Prostate gland (tissue), 2 donors: ENCODE measurements around the gene ACAA1. TPM values are rescaled to one million over a fixed set of nuclear protein-coding genes. Genes with fewer than 3 reads are reported as not detected.

ENCODE experiments used
- DNase-seq: peaks from one replicate; pipeline ENCODE4 v3.0.0-alpha.2; 2019; ENCODE audit warnings: low spot score
- H3K27ac ChIP-seq, 2 donors: fragments of 200-600 bp; sonication (generic); 2 replicates each; pipeline ENCODE4 v1.5.1; 2017 to 2019
- H3K27me3 ChIP-seq: fragments of 200-600 bp; sonication (generic); replicated peaks from 2 replicates; pipeline ENCODE4 v1.5.1; 2019; ENCODE audit not compliant: insufficient read depth
- H3K36me3 ChIP-seq, 2 donors: fragments of 200-600 bp; sonication (generic); 1 replicate in 1 of 2; 2 replicates in 1 of 2; pipeline versions ENCODE4 v1.5.1 to v1.8.1; 2017 to 2019
- H3K4me1 ChIP-seq: fragments of 200-600 bp; sonication (generic); replicated peaks from 2 replicates; pipeline ENCODE4 v1.5.1; 2019
- H3K4me3 ChIP-seq, 2 donors: fragments of 200-600 bp; sonication (generic); 2 replicates each; pipeline ENCODE4 v1.5.1; 2017 to 2019
- H3K9me3 ChIP-seq: fragments of 200-600 bp; sonication (generic); 2 replicates; pipeline ENCODE4 v1.5.1; 2017
- CTCF ChIP-seq, 4 experiments: fragments of 200-600 bp in 2 of 4; fragments of 450-650 bp in 2 of 4; sonication (generic) in 2 of 4; IDR thresholded peaks; 1 replicate in 3 of 4; 2 replicates in 1 of 4; pipeline ENCODE4 v1.5.1; 2016 to 2019; ENCODE audit warnings: antibody characterized with exemption in 4 of 4, mild to moderate bottlenecking in 2 of 4, moderate library complexity in 2 of 4
- POLR2A ChIP-seq: fragments of 450-650 bp; IDR thresholded peaks from one replicate; pipeline ENCODE4 v1.6.1; 2016; ENCODE audit warnings: antibody characterized with exemption, mild to moderate bottlenecking
- POLR2AphosphoS5 ChIP-seq: sonication (generic); formaldehyde crosslinking; IDR thresholded peaks from one replicate; pipeline ENCODE4 v1.6.1; 2017; ENCODE audit warnings: antibody characterized with exemption
- WGBS: methylation state at CpG from one replicate; pipeline ENCODE4 v1.1.5; 2018; 5-methylcytosine and 5-hydroxymethylcytosine counted together
- intact Hi-C: fragments of 100-400 bp; cut with DNase I; formaldehyde crosslinking; loops from one replicate; pipeline ENCODE4 v1.14.2; 2022
- total RNA-seq, 2 donors: library from RNA; depleted of rRNA; stranded (reverse); fragments of >200 nt; gene quantifications; one replicate each; pipeline ENCODE4 v1.1.0, GENCODE V29; 2016

Gene ACAA1
- total RNA-seq, 2 donors from 2014 or later: 89.8 to 112 TPM

- DNase-seq: no peak
- Histone ChIP-seq H3K36me3 (peaks cover 0 to 11% of the 10 kb centered on the region in 2 donors), H3K27me3 (no peaks in the 10 kb centered on the region), H3K4me3 (no peak overlapping the region), H3K27ac (no peak overlapping the region), H3K4me1 (no peaks in the 10 kb centered on the region), H3K9me3 (no peaks in the 10 kb centered on the region)
- no peak for TF ChIP-seq CTCF (IDR thresholded peaks at IDR 0.05)
- TF ChIP-seq POLR2A: no peak
- no peak for TF ChIP-seq POLR2AphosphoS5
- intact Hi-C loops: loop anchor here (5.0 kb wide), 1 partner anchor 228 kb away; the partner anchor contains the start of gene XYLB
- WGBS: 100% methylated on average over 1 of the region's 1 CpG
Observed at GRCh38 chr3:38119248-38119544, 17.7 kb downstream of the ACAA1 start.

- DNase-seq: no peak
- 85% methylated on average over 13 of the region's 13 CpGs for WGBS
- peaks cover 0 to 11% of the 10 kb centered on the region in 2 donors for H3K36me3 ChIP-seq
- H3K9me3 ChIP-seq: no peaks in the 10 kb centered on the region
- H3K27ac ChIP-seq: no peak overlapping the region
- no peak overlapping the region for H3K4me3 ChIP-seq
- intact Hi-C loops: loop anchor here (5.0 kb wide), 1 partner anchor 229 kb away; the partner anchor contains the start of gene XYLB
- TF ChIP-seq POLR2A: no peak
- no peak for TF ChIP-seq CTCF (IDR thresholded peaks at IDR 0.05)
- TF ChIP-seq POLR2AphosphoS5: no peak
- no peaks in the 10 kb centered on the region for H3K27me3 ChIP-seq
- no peaks in the 10 kb centered on the region for H3K4me1 ChIP-seq
Observed at GRCh38 chr3:38118421-38119247, 18.3 kb downstream of the ACAA1 start.

GRCh38 chr3:38117748-38118420, 19.0 kb downstream of the ACAA1 start:
- Histone ChIP-seq H3K9me3 (no peaks in the 10 kb centered on the region), H3K27me3 (no peaks in the 10 kb centered on the region), H3K27ac (no peak overlapping the region), H3K4me3 (no peak overlapping the region), H3K4me1 (no peaks in the 10 kb centered on the region), H3K36me3 (peaks cover 0 to 11% of the 10 kb centered on the region in 2 donors)
- TF ChIP-seq CTCF (IDR thresholded peaks at IDR 0.05): peak in 3 of 4 experiments; percentile 64 to 89 (median 64)
- peak; percentile 29 for TF ChIP-seq POLR2AphosphoS5
- no peak for TF ChIP-seq POLR2A
- intact Hi-C loops: loop anchor here (5.0 kb wide), 1 partner anchor 229 kb away; the partner anchor contains the start of gene XYLB
- WGBS: 52% methylated on average over 11 of the region's 11 CpGs
- DNase-seq: peak; percentile 60

GRCh38 chr3:38117163-38117716, 19.7 kb downstream of the ACAA1 start:
- DNase-seq: no peak
- Histone ChIP-seq H3K27ac (no peak overlapping the region), H3K4me3 (no peak overlapping the region), H3K4me1 (no peaks in the 10 kb centered on the region), H3K36me3 (peaks cover 0 to 6% of the 10 kb centered on the region in 2 donors), H3K27me3 (no peaks in the 10 kb centered on the region), H3K9me3 (no peaks in the 10 kb centered on the region)
- intact Hi-C loops: loop anchor here (5.0 kb wide), 1 partner anchor 230 kb away; the partner anchor contains the start of gene XYLB
- TF ChIP-seq CTCF (IDR thresholded peaks at IDR 0.05): no peak
- no peak for TF ChIP-seq POLR2AphosphoS5
- no peak for TF ChIP-seq POLR2A
- WGBS: 74% methylated on average over 10 of the region's 10 CpGs
